AG09319 (cell line): ENCODE measurements around the gene CNGA3.

Experiments
- DNase-seq: peaks from one replicate; pipeline ENCODE4 v3.0.0-alpha.2; 2010; ENCODE audit warnings: low read depth; ENCODE audit errors: extremely low read depth
- CTCF ChIP-seq: IDR thresholded peaks from 2 replicates; pipeline ENCODE4 v1.5.1; 2011; ENCODE audit warnings: low read depth, mild to moderate bottlenecking, inconsistent platforms, low read length, moderate library complexity

Gene CNGA3

DNA sequence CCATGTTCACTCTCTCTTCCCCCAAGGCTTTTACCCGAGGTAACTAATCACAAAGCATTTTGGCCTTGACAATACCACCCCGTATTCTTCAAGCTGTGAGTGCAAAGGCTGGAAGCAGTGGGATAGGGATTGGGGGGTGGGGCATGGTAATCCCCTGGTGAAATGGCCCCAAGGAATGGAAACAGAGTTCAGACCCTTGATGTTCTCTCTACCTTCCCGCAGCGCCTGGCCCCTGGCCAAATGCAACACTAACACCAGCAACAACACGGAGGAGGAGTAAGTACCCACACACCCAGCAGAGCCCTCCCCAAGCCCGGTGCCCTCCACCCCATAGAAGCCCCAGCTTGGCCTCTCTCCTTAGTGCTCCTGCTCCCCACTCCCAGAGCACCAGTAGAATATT, 36.9 kb downstream of the CNGA3 start:
- no peak for TF ChIP-seq CTCF
- DNase-seq = no peak

DNA sequence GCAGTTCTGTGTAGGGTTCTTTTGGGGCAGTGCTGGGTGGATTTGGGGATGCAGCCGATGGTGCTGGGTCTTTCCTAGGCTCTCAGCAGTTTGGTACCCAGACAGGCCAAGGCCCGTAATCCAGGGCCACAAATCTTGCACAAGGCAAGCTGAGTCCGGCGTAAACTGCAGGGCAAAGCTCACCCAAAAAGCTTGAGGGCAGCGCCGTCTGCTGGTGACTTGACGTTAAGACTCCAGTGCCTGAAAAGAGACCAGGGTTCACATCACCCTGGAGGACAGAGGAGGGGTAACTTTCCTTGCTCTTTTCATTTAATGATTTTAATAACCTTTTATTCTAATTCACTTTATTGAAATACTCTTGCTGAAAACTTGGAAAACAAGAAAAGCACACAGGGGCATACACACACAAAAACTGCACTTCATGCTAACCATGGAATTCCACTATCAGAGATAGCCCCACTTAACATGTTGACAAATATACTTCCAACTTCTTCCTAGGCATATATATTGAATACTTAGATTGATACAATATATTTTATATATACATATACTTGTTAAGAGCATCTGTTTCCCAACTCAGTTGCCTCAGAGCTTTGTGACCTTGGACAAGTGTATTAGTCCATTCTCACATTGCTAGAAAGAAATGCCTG, 38.9 kb downstream of the CNGA3 start:
- DNase-seq = peak; percentile 28

GRCh38 chr2:98387478-98387877, 41.2 kb downstream of the CNGA3 start:
- no peak for TF ChIP-seq CTCF
- no peak for DNase-seq

More for the DNA sequence above, 38.9 kb downstream of the CNGA3 start:
- TF ChIP-seq CTCF = peak; percentile 100

DNA sequence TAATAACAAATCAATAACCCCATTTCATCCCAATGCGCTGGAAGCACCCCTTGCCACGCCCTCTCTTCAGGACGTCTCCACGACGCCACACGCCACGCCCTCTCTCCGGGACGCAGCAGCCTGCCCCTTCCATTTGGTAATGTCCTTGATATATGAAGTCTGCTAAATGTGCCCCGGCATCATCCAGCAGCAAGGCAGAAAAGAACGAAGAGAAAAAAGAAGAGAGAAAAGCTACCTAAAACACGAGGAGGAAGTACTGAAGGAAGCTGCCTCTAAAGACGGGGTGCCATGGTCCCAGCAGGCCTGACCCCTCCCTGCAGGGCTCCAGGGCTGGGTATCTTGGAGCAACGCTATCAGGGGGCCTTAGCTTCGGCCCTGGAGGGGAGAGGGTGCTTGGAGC, 41.8 kb downstream of the CNGA3 start:
- no peak for TF ChIP-seq CTCF
- no peak for DNase-seq

DNA sequence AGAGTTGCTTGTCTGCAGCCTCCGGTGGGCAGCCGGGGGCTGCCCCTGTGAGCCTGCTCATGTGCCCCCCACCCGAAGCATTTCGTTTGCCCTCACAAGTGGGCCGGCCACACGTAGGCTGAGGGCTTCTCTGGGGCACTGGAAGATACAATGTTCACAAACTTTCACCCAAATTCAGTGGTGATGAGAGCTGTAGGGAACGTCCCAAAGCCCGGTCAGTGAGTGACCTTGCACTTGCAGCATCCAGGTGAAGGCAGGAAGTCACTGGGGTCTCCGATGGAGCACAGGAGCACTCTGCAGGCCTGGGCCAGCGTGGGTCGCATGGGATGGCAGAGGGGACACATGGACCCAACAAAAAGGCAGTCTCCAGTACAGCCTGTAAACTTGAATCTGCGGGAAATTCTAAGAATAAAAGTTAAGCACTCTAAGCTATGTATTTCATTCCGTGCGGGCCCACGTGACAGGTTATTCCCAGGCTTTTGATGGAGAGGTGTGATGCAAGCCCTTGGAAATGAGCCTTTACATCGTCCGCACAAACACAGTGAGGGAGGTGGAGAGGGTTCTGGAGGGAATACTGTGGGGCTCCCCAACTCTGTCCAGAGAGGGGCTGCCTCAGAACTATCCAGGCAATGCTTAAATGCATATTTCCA, 42.5 kb downstream of the CNGA3 start:
- no peak for DNase-seq
- TF ChIP-seq CTCF = no peak

GRCh38 chr2:98389251-98389605, 43.0 kb downstream of the CNGA3 start:
- DNase-seq = no peak
- TF ChIP-seq CTCF = no peak

GRCh38 chr2:98390571-98391476, 44.6 kb downstream of the CNGA3 start:
- no peak for DNase-seq
- TF ChIP-seq CTCF = no peak
